NCI-H1694 (cell line): ENCODE data around the gene KIAA0232.

Experiments
- DNase-seq: peaks from one replicate; lab custom pipeline; 2025; lab: John Stamatoyannopoulos, UW

The KIAA0232 gene

DNA sequence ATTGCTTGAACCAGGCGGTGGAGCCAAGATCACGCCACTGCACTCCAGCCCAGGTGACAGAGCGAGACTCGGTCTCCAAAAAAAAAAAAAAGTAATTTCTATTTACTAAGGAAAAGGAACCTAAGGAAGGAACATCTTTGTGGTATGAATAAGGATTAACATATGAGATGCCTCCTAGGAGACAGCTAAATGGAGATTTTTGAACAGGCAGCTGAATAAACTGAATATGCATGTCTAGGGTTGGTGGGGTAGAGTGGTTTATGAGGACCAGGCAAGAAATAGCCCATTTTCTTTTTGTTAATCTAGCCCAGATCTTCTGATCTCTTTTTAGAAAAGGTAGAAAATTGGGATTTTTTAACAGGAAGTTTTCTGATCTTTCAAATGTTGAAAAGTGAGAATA is 67.2 kb downstream of the KIAA0232 start:
- no peak for DNase-seq

DNA sequence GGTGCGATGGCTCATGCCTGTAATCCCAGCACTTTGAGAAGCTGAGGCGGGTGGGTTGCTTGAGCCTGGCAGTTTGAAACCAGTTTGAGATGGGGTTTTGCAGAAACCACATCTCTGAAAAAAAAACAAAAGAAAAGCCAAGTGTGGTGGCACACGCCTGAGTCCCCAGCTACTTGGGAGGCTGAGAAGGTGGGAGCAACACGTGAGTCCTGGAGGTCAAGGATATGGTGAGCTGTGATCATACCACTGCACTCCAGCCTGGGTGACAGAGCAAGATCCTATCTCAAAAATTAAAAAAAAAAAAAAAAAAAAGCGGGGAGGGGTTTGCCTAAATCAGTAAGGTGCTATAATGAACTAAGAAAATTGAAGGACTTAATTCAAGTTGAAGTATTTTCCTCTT is 68.9 kb downstream of the KIAA0232 start:
- DNase-seq = no peak

DNA sequence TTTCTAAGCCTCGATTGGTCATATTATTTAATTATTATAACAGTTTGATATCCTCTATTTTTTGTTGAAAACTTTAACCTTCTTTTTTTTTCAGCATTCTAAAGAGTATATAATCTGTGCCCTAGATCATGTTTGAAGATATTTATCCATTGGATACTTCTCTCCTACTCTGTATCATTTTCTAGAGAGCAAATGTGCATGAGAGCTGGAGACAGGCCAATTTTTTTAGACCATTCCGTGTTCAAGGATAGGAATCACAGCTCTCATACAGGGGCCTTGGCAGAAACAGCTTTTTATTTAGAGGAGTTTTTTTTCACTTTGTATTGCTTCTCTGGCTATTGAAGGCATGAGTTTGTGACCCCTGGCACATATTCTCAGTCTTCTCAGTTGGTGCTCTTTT is 69.4 kb downstream of the KIAA0232 start:
- no peak for DNase-seq

DNA sequence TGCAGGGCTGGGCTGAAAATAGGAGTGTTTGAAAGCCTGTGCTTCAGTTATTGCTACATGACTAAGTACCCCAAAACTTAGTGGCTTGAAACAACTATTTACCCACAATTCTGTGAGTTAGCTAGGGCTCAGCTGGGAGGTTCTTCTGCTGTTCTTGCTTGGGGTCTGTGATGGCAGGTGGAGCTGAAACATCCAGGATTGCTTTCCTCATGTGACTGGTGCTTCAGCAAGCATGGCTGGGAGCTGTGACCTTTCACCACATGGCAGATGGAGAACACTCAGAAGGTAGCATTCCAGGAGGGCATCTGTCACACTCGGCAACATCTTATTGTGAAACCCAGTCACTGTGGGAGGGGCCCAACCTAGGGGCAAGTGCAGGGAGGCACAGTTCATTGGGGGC is 70.1 kb downstream of the KIAA0232 start:
- DNase-seq = no peak

DNA sequence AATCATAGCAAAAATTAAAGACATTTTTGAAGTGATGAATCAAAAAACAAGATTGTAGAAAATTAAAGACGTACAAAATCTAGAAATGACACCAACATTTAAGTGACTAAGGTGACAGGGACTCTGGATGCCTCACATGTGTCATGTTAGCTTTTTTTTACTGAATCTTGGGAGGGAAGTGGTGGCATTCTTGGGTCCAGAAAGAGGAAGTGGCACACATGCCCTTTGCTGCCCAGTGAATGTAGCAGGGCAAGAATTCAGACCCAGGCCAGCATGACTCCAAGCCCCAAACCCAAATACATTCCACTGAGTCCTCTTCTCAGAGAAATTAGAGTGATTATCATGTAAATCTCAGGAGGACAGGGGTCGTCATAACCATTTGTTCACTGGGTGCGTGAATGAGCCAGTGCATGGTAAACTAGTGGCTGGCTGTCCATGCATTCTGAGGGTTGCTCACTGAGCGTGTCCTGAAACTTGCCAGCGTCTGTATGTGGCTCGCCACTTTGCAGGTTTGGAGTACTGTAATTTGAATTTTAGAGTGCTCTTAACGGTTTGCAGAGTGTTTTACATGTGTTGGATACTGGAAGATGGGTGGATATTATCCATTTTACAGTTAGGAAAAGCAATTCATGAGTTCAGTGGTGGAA is 71.7 kb downstream of the KIAA0232 start:
- DNase-seq = no peak

DNA sequence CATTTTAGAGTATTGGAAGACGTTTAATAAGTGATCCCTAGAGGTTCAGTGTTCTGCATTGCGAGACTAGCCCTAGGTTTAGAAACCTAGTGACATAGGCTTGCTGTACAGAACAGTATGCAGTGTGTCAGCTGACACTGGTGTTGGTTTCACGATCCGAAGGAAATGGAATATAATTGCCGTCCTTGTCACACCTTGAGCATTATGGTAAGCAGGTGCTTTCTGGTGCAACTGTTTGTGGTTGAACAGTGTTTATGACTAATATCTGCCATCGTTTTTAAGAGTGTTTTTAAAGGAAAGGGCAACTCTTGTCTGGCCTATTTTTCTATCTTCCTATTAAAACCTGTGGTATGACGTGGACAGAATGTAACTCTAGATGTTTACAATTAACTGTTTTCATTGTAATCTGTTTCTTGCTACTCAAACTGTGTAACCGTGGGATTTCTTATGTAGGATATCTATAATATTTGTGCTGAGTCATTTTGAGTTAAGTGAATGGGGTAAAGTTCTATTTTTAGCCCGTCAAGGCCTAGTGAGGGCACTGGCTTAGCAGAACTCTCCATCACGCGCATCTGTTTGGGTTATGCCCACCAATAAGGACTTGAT is 73.3 kb downstream of the KIAA0232 start:
- no peak for DNase-seq

DNA sequence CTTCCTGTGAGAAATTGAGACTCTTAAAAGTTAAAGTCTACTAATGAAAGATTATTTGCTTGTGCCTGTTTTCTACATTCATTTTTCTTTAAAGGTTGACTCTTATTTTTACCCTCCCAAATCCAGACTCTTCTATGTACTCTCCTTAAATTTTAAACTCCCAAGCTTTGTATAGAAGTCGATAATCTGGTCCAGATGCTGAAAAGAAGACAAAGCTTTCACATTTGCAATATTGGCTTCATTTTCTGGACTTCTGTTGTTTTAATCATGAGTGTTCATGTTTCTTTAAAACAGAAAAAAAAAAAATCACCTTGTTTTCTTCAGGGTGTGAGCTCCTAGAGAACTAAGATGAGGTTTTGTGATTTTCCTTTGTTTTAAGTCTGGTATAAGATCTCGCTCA is 73.9 kb downstream of the KIAA0232 start:
- no peak for DNase-seq

DNA sequence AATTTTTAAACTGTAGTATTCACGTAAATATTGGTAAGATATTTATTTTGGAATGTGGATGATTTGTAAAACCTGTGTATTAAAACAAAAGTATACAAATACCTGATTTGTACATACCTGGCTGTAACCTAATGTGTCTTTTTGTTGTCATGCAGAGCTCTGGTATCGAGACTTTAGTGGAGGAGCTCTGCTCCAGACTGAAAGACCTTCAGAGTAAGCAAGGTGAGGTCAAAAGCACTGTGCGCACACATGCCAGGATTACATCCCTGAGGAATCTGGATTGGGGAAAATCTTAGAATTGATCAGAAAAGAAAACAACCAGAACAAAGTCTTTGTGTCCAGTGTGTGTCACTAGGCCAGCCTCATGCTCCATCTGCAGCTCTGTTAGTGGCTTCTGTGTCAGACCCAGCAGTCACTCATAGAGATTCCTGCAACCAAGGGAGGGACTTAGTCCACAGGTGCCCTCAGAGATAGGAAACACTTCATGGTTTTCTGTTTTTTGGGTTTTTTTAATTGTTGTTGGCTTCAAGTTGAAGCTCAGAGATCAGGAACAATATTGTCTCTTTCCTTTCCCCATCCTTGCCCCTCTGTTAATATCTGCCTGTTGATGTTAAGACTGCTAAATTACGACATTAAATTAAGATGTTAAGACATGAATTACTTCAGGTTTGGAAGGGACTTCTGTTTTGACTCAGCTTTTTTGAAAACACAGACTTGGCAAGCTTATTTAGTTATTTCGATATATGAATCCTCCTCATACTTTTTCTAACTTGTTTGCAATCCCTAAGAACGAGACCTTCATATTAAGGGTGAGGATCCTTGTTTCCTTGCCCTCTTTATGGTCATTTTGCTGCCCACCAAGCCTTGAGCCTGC is 74.7 kb downstream of the KIAA0232 start:
- no peak for DNase-seq

DNA sequence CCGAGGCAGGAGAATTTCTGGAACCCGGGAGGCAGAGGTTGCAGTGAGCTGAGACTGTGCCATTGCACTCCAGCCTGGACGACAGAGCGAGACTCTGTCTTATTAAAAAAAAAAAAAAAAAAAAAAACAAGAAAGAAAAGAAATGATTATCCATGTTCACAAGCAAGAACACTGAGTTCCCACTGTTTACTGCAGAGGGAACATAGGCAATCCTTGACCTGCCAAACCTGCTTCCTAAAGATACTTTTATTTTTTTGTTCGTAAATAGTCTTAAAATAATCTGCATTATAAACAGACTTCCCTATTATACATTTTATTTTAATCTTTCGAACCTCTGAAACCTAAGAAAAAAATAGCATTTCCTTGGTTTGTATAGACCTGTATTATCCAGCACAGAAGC is 76.5 kb downstream of the KIAA0232 start:
- no peak for DNase-seq

DNA sequence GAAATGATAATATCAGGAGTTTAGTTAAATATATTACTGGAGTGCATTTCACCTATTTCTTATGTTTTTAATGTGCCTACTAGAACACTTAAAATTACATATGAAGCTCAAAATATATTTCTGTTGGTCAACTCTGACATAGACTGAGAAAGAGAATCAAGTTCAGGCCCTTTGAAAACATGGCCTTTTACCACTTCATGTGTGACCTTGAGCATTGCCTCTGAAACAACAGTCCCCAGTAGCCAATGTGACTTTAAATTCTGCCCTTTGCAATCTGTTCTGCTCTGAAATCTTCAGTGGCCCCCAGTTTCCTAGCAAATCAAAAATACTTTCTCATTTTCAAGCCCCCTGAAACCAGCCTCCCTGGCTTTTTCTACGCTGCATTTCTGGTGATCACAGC is 77.0 kb downstream of the KIAA0232 start:
- no peak for DNase-seq

DNA sequence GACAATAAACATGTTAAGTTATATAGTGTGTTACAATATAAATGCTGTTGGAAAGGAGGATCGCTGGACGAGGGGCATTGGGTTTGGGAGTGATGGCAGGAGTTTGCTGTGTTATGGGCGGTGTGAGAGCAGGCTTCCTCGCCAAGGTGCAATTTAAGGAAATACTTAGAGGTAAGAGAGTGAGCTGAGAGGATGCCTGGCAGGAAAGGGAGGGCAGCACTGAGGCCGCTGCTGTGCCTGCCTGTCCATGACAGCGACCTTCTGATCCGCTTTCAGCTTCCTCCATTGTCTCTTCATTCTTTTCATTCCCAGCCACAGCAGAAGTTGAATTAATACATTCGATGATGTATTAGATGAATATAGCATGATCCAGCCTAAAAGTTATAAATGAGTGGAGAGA is 85.9 kb downstream of the KIAA0232 start:
- no peak for DNase-seq

DNA sequence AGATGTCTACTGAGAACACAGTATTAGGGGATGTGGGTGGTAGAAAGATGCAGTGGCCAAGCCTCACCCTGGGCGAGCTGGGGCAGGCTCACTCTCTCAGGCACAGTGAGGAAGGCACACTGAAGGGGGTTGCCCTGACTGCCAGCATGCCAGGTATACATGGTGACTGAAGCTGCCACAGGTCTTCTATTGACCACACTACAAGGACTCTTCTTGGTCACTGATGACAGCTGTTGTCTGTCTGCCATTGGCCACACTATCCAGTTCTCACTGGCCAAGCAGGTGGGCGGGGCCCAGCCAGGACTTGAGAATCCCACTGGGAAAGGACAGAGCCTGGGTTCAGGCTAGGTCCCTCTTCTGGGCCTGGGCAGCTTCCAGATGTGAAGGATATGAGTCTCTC is 87.4 kb downstream of the KIAA0232 start:
- no peak for DNase-seq

DNA sequence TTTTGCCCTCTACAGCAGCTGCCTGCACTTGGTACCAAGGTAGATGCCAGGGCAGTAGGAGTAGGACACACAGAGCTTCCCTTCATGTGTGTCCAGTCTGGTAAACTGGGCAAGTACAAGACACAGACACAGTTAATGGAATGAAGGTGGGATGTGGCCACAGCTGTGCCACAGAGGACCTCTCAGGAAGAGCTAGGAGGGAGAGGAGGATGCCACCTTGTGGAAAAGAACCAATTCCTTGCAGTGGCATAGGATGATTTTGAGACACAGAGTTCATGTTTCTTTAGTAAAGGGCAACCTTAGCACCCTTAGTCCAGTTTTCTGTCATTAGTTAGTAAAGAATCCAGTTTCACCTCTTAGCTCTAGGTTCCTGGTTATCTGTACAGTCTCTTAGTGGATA is 90.8 kb downstream of the KIAA0232 start:
- DNase-seq = no peak

DNA sequence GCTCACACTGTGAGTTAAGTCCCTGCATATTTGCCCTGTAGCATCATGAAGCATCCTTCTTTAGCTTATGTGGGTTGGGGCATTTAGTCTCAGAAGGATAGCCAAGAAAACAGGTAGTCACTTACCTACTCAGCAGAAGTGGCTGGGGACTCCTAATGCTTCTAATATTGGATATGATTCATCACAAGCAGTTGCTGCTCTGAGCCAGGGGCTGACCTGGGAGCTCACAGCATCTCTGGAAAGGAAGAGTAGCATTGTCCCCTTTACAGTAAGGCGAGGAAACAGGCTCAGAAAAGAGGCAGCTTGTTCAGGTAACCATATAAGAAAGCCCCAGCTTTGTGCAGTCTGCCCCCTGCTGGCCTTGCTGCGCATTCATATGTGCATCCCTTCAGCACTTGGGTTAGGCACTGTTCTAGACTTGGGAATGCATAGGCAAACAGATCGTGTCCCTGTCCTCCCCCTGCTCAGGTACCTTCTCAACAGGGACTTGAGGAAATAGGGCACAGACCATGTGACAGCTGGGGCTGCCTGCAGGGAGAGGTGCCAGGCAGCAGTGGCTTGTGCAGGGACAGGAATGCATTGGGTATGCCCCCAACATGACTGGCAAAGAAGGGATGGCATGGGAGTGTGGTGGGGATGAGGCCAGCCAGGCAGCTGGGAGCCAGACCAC is 91.4 kb downstream of the KIAA0232 start:
- DNase-seq = peak; percentile 24

DNA sequence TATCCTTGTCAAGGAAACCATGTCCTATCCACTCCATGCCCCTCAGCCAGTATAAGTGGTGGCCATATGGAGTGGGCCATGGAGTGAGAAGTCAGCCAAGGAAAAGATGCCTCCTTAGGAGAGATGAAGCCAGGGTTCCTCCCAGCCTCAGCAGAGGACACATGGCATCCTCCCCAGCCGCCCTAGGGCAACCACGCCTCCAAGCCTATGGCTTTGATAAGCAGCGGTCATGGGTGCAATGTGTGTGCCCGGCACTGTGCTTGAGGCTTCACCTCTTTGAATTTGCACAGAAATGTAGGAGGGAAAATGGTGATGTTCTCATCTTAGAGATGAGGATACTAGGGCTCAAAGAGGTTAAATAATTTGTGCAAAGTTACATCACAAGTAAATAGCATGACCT is 92.5 kb downstream of the KIAA0232 start:
- DNase-seq = no peak

DNA sequence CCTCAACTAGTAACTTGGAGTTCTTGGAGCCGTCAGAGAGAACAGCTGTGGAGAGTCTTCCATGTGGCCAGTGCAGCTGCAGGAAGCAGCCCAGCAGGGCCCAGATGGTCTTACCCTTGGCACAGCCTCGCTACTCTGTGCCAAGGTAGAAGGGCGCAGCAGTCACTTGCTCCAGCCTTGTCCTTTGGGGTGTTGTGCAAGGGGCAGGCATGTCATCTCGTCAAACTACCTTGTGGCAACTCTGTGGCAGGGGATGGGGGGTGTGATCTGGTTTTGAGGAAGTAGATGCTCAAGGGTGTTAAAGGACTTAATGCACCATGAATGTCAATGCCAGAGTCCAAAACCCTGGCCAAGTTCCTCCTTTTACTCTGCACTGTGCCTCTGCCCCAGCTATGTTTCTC is 92.9 kb downstream of the KIAA0232 start:
- DNase-seq = no peak

DNA sequence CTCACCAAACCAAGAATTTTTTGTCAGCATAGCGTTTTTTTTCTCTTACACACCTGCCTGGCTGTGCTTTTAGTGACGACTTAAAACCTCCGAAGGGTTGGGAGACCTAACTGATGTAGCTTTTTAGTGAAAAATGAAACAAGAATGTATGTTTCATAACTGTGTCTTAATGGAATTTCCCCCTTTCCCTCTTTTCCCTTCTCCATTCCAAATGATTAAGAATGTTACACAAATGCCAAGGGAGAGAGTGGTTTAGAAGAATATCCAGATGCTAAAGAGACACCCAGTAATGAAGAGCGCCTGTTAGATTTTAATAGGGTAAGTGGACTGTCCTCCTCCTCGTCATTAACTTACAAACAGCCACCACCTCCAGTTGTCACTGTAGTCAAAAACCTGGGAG is 93.9 kb downstream of the KIAA0232 start:
- no peak for DNase-seq

DNA sequence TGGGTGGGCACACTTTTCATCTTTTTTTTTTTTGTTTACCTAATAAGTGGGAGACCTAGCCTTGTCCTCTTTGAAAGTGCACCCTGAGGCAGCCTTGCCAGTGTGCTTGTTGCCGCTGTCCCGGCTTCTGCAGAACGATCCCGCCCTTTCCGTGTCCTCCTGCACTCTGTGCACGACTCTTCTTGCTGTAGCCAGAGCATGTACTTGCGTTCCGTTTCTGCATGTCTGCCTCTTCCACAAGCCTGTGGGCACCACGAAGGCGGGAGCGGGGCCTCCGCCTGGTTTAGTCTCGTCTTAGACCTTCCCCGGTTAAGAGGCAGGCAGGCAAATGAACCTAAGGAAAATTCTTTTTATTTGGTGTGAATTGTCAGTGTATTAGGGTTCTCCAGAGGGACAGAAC is 94.5 kb downstream of the KIAA0232 start:
- DNase-seq = no peak

DNA sequence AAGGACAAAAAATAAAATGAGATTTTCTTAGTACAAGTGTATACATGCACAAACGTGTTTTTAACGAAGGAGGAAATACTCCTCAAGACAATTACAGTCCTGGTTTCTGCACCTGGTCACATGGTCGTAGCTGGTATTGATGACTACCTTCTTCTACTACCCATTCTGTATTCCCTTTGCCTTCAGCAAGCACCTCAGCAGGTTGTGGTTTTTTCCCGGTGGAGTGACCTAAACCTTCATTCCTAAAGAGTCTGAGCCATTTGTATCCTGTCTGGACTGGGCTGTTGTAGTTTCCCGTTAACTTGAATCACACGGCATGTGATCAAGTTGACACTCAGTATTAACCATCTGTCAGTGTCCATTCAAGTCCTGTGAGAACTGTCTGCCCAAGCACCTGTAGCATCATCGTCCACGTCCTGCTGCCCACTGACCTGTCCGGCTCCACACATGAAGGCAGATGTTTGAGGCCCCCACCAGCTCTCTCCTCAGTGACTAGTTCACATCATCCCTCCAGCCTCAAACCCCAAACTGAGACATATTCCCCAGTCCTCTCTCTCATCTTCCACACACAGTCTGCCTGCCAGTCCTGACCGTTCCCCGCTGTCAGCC is 96.0 kb downstream of the KIAA0232 start:
- DNase-seq = no peak

DNA sequence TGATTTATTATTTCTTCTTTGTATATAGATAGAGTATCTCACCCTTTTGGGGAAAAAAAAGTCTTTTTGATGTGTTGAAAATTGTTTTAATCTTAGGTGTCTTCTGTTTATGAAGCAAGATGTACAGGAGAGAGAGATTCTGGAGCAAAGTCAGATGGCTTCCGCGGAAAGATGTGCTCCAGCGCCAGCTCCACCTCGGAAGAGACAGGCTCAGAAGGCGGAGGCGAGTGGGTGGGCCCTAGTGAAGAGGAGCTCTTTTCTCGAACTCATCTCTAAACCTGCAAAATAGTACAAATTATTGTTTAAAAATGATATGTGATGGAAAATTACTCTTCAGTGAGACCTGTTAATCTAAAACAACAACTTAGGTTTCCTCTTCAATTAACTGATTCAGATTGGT is 98.2 kb downstream of the KIAA0232 start:
- DNase-seq = no peak

DNA sequence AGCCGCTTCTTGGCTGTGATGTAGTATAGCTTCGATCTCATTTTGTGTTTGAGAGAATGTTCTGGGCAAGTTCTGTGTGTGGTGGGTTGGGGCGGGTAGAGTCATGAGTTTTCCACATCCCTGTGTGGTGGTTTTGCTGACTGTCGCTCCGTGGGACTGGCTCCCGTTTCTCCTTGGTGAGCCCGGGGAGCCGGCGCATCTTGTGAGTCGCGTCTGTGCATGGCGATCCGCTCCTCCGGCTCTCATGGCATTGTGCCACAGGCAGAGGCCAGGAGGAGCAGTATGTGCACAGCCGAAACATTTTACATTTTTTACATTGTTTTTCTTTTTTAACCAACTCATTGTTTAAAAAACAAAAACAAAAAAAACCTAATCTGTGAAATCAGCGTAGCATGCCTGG is 99.4 kb downstream of the KIAA0232 start:
- DNase-seq = no peak

DNA sequence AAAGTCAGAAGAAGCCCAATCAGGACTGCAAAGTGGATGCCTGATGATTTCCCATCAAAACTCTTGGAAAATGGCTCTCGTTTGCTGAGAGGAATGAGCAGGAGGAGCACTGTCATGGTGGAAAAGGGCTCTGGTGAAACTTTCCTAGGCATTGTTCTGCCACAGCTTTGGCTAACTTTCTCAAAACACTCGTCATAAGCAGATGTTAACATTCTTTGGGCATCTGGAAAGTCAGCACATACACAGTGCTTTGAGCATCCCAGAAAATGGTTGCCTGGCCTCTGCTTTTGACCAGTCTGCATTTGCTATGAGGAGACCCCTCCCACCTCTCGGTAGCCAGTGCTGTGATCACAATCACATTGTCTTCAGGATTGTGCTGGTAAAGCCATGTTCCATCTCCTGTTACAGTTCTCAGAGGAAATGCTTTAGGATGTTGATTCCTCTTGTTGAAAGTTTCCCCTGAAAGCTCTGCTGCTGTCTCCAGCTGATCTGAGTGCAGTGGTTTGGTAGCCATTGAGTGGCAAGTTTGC is 101.9 kb downstream of the KIAA0232 start:
- no peak for DNase-seq
